ENCODE measurements around the gene PDK4.

DNA sequence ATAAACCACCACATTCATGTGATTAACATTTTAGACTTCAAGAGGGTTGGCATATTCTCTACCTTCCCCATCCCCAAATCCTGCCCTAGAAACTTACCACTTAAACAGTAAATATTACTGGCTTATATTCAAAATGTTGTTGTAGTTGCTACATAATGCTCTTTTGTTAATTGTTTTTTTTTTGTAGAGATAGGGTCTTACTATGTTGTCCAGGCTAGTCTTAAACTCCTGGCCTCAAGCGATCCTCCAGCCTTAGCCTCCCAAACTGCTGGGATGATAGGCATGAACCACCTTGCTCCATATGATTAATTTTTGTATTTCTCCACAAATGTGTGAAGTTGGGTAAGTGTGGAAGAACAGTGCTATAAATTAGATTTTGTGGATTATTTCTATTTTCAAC lies 6.5 kb downstream of the PDK4 start:
- TF ChIP-seq, protein P1, sequence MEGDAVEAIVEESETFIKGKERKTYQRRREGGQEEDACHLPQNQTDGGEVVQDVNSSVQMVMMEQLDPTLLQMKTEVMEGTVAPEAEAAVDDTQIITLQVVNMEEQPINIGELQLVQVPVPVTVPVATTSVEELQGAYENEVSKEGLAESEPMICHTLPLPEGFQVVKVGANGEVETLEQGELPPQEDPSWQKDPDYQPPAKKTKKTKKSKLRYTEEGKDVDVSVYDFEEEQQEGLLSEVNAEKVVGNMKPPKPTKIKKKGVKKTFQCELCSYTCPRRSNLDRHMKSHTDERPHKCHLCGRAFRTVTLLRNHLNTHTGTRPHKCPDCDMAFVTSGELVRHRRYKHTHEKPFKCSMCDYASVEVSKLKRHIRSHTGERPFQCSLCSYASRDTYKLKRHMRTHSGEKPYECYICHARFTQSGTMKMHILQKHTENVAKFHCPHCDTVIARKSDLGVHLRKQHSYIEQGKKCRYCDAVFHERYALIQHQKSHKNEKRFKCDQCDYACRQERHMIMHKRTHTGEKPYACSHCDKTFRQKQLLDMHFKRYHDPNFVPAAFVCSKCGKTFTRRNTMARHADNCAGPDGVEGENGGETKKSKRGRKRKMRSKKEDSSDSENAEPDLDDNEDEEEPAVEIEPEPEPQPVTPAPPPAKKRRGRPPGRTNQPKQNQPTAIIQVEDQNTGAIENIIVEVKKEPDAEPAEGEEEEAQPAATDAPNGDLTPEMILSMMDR (IDR thresholded peaks at IDR 0.05; ENCODE audit: insufficient read depth, low read depth, low read length), result no peak
- no peak for TF ChIP-seq EZH2 (IDR thresholded peaks at IDR 0.05; ENCODE audit: insufficient read depth, low read length)
